ENCODE measurements around the gene SLC4A1AP. TPM values are rescaled to one million over a fixed set of nuclear protein-coding genes. Genes with fewer than 3 reads are reported as not detected.

Gene SLC4A1AP
- total RNA-seq, 2 donors from 2014 or later: 18.0 to 18.2 TPM

DNA sequence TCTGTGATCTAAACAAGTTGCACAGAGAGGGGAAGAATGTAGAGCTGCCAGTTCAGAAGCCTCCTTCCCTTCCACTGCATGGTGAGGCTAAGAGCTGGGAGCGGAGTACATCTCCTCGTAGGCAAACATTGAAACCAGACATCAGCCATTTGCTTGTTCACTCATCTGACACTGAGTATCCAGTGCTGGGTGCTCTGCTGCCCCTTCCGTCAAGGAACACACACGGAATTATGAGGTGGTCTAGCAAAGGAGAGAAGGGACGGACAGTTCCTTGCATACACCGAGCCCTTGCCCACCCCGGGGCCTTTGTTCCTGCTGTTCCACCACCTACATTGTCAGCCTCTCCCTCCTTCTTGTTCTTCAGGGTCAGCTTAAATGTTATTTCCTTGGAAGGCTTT, 44.6 kb downstream of the SLC4A1AP start:
- peak; percentile 58 for DNase-seq (ENCODE audit: low spot score)
- H3K27me3 ChIP-seq: no peaks in the 10 kb centered on the region
- H3K27ac ChIP-seq: peak overlapping the region; percentile 81 to 84
- H3K4me3 ChIP-seq: no peak overlapping the region
- TF ChIP-seq, protein P1, sequence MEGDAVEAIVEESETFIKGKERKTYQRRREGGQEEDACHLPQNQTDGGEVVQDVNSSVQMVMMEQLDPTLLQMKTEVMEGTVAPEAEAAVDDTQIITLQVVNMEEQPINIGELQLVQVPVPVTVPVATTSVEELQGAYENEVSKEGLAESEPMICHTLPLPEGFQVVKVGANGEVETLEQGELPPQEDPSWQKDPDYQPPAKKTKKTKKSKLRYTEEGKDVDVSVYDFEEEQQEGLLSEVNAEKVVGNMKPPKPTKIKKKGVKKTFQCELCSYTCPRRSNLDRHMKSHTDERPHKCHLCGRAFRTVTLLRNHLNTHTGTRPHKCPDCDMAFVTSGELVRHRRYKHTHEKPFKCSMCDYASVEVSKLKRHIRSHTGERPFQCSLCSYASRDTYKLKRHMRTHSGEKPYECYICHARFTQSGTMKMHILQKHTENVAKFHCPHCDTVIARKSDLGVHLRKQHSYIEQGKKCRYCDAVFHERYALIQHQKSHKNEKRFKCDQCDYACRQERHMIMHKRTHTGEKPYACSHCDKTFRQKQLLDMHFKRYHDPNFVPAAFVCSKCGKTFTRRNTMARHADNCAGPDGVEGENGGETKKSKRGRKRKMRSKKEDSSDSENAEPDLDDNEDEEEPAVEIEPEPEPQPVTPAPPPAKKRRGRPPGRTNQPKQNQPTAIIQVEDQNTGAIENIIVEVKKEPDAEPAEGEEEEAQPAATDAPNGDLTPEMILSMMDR (IDR thresholded peaks at IDR 0.05): no peak
- peaks cover 0 to 52% of the 10 kb centered on the region in 2 donors for H3K4me1 ChIP-seq
- H3K36me3 ChIP-seq: no peaks in the 10 kb centered on the region
- H3K9me3 ChIP-seq: no peaks in the 10 kb centered on the region

DNA sequence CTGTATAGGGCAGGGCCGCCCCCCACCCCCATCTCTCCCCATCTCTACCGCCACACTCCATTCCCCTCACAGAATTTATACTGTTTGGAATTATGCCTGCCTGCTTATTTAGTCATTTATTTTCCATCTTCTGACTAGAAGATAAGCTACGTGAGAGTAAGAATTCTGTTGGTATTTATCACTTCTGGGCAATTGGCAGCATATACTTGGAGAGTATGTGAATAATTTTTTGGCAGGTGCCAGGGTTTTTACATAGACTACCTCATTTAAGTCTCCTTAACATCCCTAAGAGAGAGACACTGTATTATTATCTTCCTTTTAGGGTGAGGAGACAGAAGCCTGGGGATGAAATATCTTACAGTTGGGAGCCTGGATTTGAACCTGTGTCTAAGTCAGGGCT, 45.0 kb downstream of the SLC4A1AP start:
- Histone ChIP-seq H3K4me1 (peaks cover 0 to 48% of the 10 kb centered on the region in 2 donors), H3K4me3 (no peak overlapping the region), H3K27ac (peak overlapping the region; percentile 81 to 84), H3K36me3 (no peaks in the 10 kb centered on the region), H3K9me3 (no peaks in the 10 kb centered on the region), H3K27me3 (no peaks in the 10 kb centered on the region)
- TF ChIP-seq, protein P1 (IDR thresholded peaks at IDR 0.05): no peak
- no peak for DNase-seq (ENCODE audit: low spot score)

DNA sequence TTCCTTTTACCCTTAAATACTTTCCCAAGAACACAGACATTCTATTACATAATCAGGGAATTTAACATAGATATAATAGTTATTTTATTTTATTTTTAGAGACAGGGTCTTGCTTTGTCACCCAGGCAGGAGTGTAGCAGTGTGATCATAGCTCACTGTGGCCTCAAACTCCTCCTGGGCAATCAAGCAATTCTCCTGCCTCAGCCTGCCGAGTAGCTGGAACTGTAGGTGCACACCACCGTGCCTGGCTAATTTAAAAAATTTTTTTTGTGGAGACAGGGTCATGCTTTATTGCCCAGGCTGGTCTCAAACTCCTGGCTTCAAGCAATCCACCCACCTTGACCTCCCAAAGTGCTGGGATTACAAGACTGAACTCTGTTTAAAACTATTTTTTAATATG, 45.6 kb downstream of the SLC4A1AP start:
- Histone ChIP-seq H3K9me3 (no peaks in the 10 kb centered on the region), H3K4me1 (peaks cover 0 to 44% of the 10 kb centered on the region in 2 donors), H3K27me3 (no peaks in the 10 kb centered on the region), H3K27ac (peak overlapping the region; percentile 81 to 84), H3K36me3 (no peaks in the 10 kb centered on the region), H3K4me3 (no peak overlapping the region)
- TF ChIP-seq, protein P1 (IDR thresholded peaks at IDR 0.05): no peak
- peak; percentile 38 for DNase-seq (ENCODE audit: low spot score)

DNA sequence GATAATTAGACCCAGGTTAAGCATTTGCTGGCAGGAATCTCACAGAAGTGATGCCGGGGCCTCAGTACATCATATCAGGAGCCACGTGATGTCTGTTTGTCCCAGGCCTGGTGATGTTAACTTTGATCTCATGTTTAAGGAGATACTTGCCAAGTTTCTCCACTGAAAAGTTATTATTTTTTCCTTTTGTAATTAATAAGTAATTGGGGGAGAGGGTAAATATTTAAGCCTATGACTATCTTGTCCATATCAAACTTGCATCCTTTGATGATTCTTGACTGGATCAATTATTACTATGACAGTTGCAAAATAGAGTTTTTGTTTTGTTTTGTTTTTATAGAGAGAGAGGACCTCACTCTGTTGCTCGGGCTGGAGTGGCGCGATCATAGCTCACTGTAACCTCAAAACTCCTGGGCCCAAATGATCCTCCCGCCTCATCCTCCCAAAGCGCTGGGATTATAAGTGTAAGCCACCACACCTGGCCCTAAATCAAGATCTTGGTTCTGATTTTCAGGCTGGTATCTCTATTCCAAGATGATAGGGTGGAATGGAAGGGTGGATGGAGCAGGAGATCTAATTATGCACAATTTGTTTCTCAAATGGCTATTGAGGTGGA, 46.4 kb downstream of the SLC4A1AP start:
- no peaks in the 10 kb centered on the region for H3K27me3 ChIP-seq
- DNase-seq (ENCODE audit: low spot score): peak; percentile 56
- H3K9me3 ChIP-seq: no peaks in the 10 kb centered on the region
- peak overlapping the region; percentile 81 to 84 for H3K27ac ChIP-seq
- H3K4me1 ChIP-seq: peaks cover 0 to 49% of the 10 kb centered on the region in 2 donors
- H3K36me3 ChIP-seq: no peaks in the 10 kb centered on the region
- TF ChIP-seq, protein P1 (IDR thresholded peaks at IDR 0.05): no peak
- no peak overlapping the region for H3K4me3 ChIP-seq

DNA sequence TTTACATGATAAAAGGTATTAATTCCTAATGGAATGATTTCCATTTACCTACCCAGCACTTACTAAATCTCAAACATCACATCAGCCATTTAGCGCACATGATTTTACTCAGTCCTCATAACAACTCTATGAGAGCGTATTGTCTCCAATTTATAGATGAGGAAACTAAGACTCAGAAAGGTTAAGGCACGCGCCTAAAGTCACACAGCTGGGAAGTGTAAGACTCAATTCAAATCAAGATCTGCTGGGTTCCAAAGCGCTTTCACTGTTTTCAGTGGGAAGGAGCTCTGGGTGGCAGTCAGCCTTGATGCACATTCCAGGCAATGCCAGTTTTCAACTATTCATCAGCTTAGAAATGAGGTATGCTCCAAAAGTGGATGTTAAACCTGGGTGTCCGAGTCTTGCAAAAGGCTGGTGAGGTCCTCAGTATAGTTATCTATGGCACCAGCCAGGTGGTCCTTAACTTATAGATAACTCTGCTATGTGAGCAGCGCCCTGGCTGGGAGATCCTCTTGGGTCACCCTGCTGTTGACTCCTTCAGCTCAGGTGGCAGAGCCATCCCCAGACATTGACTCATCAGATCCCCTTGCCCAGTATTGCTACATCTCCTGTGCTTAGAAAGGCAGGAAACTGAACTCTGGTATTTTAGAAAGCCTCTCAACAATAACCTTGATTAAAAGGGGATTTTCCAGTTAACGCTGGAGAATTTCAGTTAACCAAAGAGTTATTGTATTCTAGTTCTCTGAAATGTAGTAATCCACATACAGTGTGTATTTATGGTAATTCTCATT, 47.1 kb downstream of the SLC4A1AP start:
- Histone ChIP-seq H3K9me3 (no peaks in the 10 kb centered on the region), H3K4me1 (peaks cover 0 to 53% of the 10 kb centered on the region in 2 donors), H3K36me3 (no peaks in the 10 kb centered on the region), H3K27me3 (no peaks in the 10 kb centered on the region), H3K27ac (peak overlapping the region; percentile 81 to 84), H3K4me3 (no peak overlapping the region)
- TF ChIP-seq, protein P1 (IDR thresholded peaks at IDR 0.05): no peak
- DNase-seq (ENCODE audit: low spot score): peak; percentile 56
